ENCODE data around the gene ACBD7. TPM values are rescaled to one million over a fixed set of nuclear protein-coding genes. Genes with fewer than 3 reads are reported as not detected.

The ACBD7 gene
- total RNA-seq, 4 donors from 2014 or later = 0.23 to 0.38 TPM; not detected in 2

GRCh38 chr10:15052121-15052520 is 36.5 kb downstream of the ACBD7 start:
- WGBS, 2 donors = 82 to 87% methylated on average over 7 of the region's 7 CpGs
- no peak for DNase-seq (ENCODE audit: low spot score in 2 of 2)
- no peak overlapping the region for H3K4me3 ChIP-seq (ENCODE audit: low read depth, poor library complexity, severe bottlenecking)
- TF ChIP-seq CTCF (IDR thresholded peaks at IDR 0.05) = no peak
- no peak for TF ChIP-seq POLR2A (IDR thresholded peaks at IDR 0.05)
- intact Hi-C loops (cut with DNase I; ENCODE audit: low total_unique reads) = no loop called here

- TF ChIP-seq POLR2A (IDR thresholded peaks at IDR 0.05) (no peak), CTCF (IDR thresholded peaks at IDR 0.05) (no peak)
- intact Hi-C loops (cut with DNase I; ENCODE audit: low total_unique reads) = no loop called here
- H3K4me3 ChIP-seq (ENCODE audit: low read depth, poor library complexity, severe bottlenecking) = no peak overlapping the region
- DNase-seq (ENCODE audit: low spot score in 2 of 2) = no peak
Observed at GRCh38 chr10:15049533-15049932, 39.0 kb downstream of the ACBD7 start.

GRCh38 chr10:15046626-15047025 is 42.0 kb downstream of the ACBD7 start:
- H3K4me3 ChIP-seq (ENCODE audit: low read depth, poor library complexity, severe bottlenecking) = no peak overlapping the region
- TF ChIP-seq POLR2A (IDR thresholded peaks at IDR 0.05) (no peak), CTCF (IDR thresholded peaks at IDR 0.05) (no peak)
- DNase-seq (ENCODE audit: low spot score in 2 of 2) = peak in 1 of 2 donors; percentile 73
- 55 to 66% methylated on average over 5 of the region's 5 CpGs for whole genome bisulfite sequencing, 2 donors
- intact Hi-C loops (cut with DNase I; ENCODE audit: low total_unique reads) = no loop called here

- intact Hi-C loops (cut with DNase I; ENCODE audit: low total_unique reads) = no loop called here
- no peak overlapping the region for H3K4me3 ChIP-seq (ENCODE audit: low read depth, poor library complexity, severe bottlenecking)
- DNase-seq (ENCODE audit: low spot score in 2 of 2) = no peak
- WGBS, 2 donors = 70 to 76% methylated on average over 1 of the region's 1 CpG
- TF ChIP-seq CTCF (IDR thresholded peaks at IDR 0.05) (no peak), POLR2A (IDR thresholded peaks at IDR 0.05) (no peak)
Observed at GRCh38 chr10:15045380-15045779, 43.2 kb downstream of the ACBD7 start.

GRCh38 chr10:15043674-15044073 is 44.9 kb downstream of the ACBD7 start, which contains the start of gene OLAH:
Gene OLAH, plus strand, starts transcription at chr10:15043943. Its CDS starts 3,346 bp downstream, at chr10:15047289.
- WGBS, 2 donors = 96 to 100% methylated on average over 1 of the region's 1 CpG

More at GRCh38 chr10:15043674-15044073, 44.9 kb downstream of the ACBD7 start, which contains the start of gene OLAH:
- DNase-seq (ENCODE audit: low spot score in 2 of 2) = no peak
- TF ChIP-seq CTCF (IDR thresholded peaks at IDR 0.05) (no peak), POLR2A (IDR thresholded peaks at IDR 0.05) (no peak)
- no peak within 1 kb of the TSS for H3K4me3 ChIP-seq (ENCODE audit: low read depth, poor library complexity, severe bottlenecking)
- intact Hi-C loops (cut with DNase I; ENCODE audit: low total_unique reads) = no loop called here
